ENCODE results near the gene SMIM21.

SMIM21 gene

GRCh38 chr18:75376004-75376403 lies 51.5 kb downstream of the SMIM21 start:
- H3K36me3 Mint-ChIP-seq = no peaks in the 10 kb centered on the region
- no peaks in the 10 kb centered on the region for H3K9me3 Mint-ChIP-seq
- CTCF ChIA-PET = no interaction called here
- H3K27ac Mint-ChIP-seq = no peak overlapping the region
- no peaks in the 10 kb centered on the region for H3K4me1 Mint-ChIP-seq
- DNase-seq = no peak
- H3K27me3 Mint-ChIP-seq = peaks cover 9% of the 10 kb centered on the region
- H3K4me3 Mint-ChIP-seq = no peak overlapping the region

DNA sequence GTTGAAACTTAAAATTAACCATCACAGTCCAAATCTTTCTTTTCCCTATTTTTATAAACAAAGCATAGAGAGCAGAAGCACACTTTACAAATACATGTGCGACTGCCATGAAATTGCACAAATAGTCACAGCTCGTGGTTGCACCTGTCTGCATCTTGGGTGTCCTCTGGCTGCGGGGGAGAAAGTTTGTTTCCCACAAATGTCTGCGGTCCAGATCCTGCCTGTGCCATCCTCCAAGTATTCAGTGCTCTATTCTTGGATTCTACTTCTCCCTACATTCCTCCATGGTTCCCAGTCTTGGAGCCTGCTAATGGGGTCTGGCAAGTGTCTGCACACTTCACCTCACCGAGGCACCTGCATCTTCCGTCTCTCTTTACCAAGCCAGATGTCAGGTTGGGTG lies 52.2 kb downstream of the SMIM21 start:
- CTCF ChIA-PET = no interaction called here
- H3K27ac Mint-ChIP-seq = no peak overlapping the region

GRCh38 chr18:75374466-75374865 lies 53.0 kb downstream of the SMIM21 start:
- DNase-seq = no peak
- no peaks in the 10 kb centered on the region for H3K4me1 Mint-ChIP-seq
- CTCF ChIA-PET = no interaction called here
- no peaks in the 10 kb centered on the region for H3K36me3 Mint-ChIP-seq
- no peak overlapping the region for H3K4me3 Mint-ChIP-seq
- H3K27me3 Mint-ChIP-seq = peaks cover 7% of the 10 kb centered on the region
- H3K27ac Mint-ChIP-seq = no peak overlapping the region
- H3K9me3 Mint-ChIP-seq = no peaks in the 10 kb centered on the region

More for the DNA sequence above, 52.2 kb downstream of the SMIM21 start:
- no peaks in the 10 kb centered on the region for H3K9me3 Mint-ChIP-seq
- H3K4me1 Mint-ChIP-seq = no peaks in the 10 kb centered on the region
- DNase-seq = no peak
- H3K36me3 Mint-ChIP-seq = no peaks in the 10 kb centered on the region
- H3K27me3 Mint-ChIP-seq = peaks cover 9% of the 10 kb centered on the region
- H3K4me3 Mint-ChIP-seq = no peak overlapping the region

GRCh38 chr18:75369026-75369721 lies 58.3 kb downstream of the SMIM21 start:
- Mint-ChIP-seq H3K4me3 (no peak overlapping the region), H3K4me1 (no peaks in the 10 kb centered on the region), H3K9me3 (no peaks in the 10 kb centered on the region), H3K36me3 (no peaks in the 10 kb centered on the region), H3K27ac (no peak overlapping the region), H3K27me3 (no peaks in the 10 kb centered on the region)
- CTCF ChIA-PET = no interaction called here
- no peak for DNase-seq

DNA sequence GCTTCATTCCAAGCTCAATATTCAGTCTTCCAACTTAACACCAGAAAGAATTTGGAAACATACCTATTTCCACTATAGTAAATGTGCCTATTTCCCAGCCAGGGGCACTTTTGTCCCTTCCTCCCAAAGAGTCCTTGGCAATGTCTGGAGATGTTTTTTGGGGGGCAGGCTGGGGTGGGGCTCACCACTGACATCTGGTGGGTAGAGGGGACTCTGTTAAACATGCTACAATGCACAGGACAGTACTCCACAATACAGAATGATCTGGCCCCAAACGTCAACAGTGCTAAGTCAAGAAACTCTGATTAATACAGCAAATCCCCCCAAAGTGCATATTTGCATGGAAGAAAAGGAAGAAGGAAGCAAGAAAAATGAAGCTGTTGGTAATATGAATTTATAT lies 61.7 kb downstream of the SMIM21 start:
- H3K9me3 Mint-ChIP-seq = no peaks in the 10 kb centered on the region
- H3K36me3 Mint-ChIP-seq = no peaks in the 10 kb centered on the region
- H3K27me3 Mint-ChIP-seq = no peaks in the 10 kb centered on the region
- H3K4me3 Mint-ChIP-seq = no peak overlapping the region
- no peak for DNase-seq
- CTCF ChIA-PET = no interaction called here
- no peak overlapping the region for H3K27ac Mint-ChIP-seq
- H3K4me1 Mint-ChIP-seq = no peaks in the 10 kb centered on the region

DNA sequence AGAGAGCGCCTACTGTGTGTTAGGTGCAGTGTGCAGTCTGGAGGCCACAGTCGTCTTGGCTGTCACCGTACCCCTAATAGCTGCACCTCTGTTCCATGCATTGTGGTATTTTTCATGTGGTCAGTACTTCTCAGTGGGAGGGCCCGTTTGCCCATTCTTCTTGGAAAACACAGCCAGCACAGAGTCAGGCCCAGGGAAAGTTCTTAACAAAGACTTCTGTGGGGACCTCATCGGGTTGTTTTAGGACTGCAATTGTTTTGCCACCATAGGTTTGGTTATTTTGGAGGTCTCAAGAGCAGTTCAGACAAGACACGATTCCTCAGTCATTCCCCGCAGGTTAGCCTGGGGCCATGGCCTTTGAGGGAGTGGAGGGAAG lies 62.3 kb downstream of the SMIM21 start:
- CTCF ChIA-PET = no interaction called here
- no peak overlapping the region for H3K27ac Mint-ChIP-seq
- no peak for DNase-seq
- H3K4me1 Mint-ChIP-seq = no peaks in the 10 kb centered on the region
- no peaks in the 10 kb centered on the region for H3K9me3 Mint-ChIP-seq
- no peaks in the 10 kb centered on the region for H3K36me3 Mint-ChIP-seq
- H3K27me3 Mint-ChIP-seq = no peaks in the 10 kb centered on the region
- no peak overlapping the region for H3K4me3 Mint-ChIP-seq

GRCh38 chr18:75364512-75365253 lies 62.8 kb downstream of the SMIM21 start:
- CTCF ChIA-PET = no interaction called here
- no peak for DNase-seq
- no peak overlapping the region for H3K4me3 Mint-ChIP-seq

GRCh38 chr18:75363446-75364225 lies 63.9 kb downstream of the SMIM21 start:
- CTCF ChIA-PET = no interaction called here
- Mint-ChIP-seq H3K36me3 (no peaks in the 10 kb centered on the region), H3K9me3 (no peaks in the 10 kb centered on the region), H3K27me3 (peaks cover 3% of the 10 kb centered on the region), H3K4me3 (no peak overlapping the region), H3K4me1 (no peaks in the 10 kb centered on the region), H3K27ac (no peak overlapping the region)
- DNase-seq = no peak

More at GRCh38 chr18:75364512-75365253, 62.8 kb downstream of the SMIM21 start:
- Mint-ChIP-seq H3K27ac (no peak overlapping the region), H3K4me1 (no peaks in the 10 kb centered on the region), H3K9me3 (no peaks in the 10 kb centered on the region), H3K27me3 (peaks cover under 1% of the 10 kb centered on the region), H3K36me3 (no peaks in the 10 kb centered on the region)

DNA sequence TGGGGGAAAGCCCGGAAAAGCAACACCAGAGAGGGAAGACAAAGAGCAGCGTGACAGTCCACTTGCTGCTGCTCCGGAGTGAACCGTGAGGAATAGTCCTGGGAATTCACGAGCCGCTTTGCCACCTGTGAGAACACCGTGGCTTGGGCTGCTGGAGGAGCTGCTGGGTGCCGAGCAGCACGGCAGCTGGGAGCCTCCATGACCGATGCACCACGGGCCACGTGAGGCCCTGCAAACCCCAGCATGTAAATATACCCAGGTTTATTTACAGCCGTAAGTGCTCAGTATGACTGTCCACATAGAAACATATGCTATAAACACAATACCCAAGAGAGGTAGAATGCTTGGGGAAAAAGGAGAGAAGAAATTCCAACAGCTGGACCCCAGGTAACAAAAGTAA lies 65.1 kb downstream of the SMIM21 start:
- H3K4me1 Mint-ChIP-seq = no peaks in the 10 kb centered on the region
- no peak overlapping the region for H3K27ac Mint-ChIP-seq
- DNase-seq = no peak
- H3K27me3 Mint-ChIP-seq = peaks cover 3% of the 10 kb centered on the region
- CTCF ChIA-PET = no interaction called here
- no peaks in the 10 kb centered on the region for H3K36me3 Mint-ChIP-seq
- no peaks in the 10 kb centered on the region for H3K9me3 Mint-ChIP-seq
- no peak overlapping the region for H3K4me3 Mint-ChIP-seq

GRCh38 chr18:75360941-75361340 lies 66.6 kb downstream of the SMIM21 start:
- peaks cover 5% of the 10 kb centered on the region for H3K9me3 Mint-ChIP-seq
- CTCF ChIA-PET = no interaction called here
- no peak overlapping the region for H3K27ac Mint-ChIP-seq
- peaks cover 3% of the 10 kb centered on the region for H3K27me3 Mint-ChIP-seq
- DNase-seq = no peak
- H3K4me1 Mint-ChIP-seq = no peaks in the 10 kb centered on the region
- no peak overlapping the region for H3K4me3 Mint-ChIP-seq
- no peaks in the 10 kb centered on the region for H3K36me3 Mint-ChIP-seq

GRCh38 chr18:75360215-75360614 lies 67.3 kb downstream of the SMIM21 start:
- Mint-ChIP-seq H3K4me1 (no peaks in the 10 kb centered on the region), H3K27me3 (peaks cover 3% of the 10 kb centered on the region), H3K9me3 (peaks cover 6% of the 10 kb centered on the region), H3K27ac (no peak overlapping the region), H3K36me3 (no peaks in the 10 kb centered on the region), H3K4me3 (no peak overlapping the region)
- CTCF ChIA-PET = no interaction called here
- DNase-seq = no peak
